Trophoblast cell (in vitro differentiated cells and primary cell): ENCODE measurements around the gene XXYLT1.
"Not testable (repeated sequence)": the region's sequence is repeated elsewhere in the genome, so short reads cannot be mapped to it uniquely, and the experiment has no call there.

Experiments used
- DNase-seq, 2 donors: peaks; one replicate each; pipeline ENCODE4 v3.0.0-alpha.2; 2016
- H2AFZ ChIP-seq: 2 replicates; pipeline ENCODE4 v1.6.1; 2013; ENCODE audit warnings: low read length, moderate library complexity, mild to moderate bottlenecking; ENCODE audit not compliant: insufficient read depth, poor library complexity
- H2AK5ac ChIP-seq: 2 replicates; pipeline ENCODE4 v1.6.1; 2013; ENCODE audit warnings: mild to moderate bottlenecking, low read length
- H2BK120ac ChIP-seq: 2 replicates; pipeline ENCODE4 v1.6.1; 2013; ENCODE audit warnings: low read length, mild to moderate bottlenecking, moderate library complexity; ENCODE audit not compliant: insufficient read depth, poor library complexity
- H2BK12ac ChIP-seq: 2 replicates; pipeline ENCODE4 v1.6.1; 2013; ENCODE audit warnings: mild to moderate bottlenecking, low read length, moderate library complexity
- H2BK5ac ChIP-seq: 2 replicates; pipeline ENCODE4 v1.6.1; 2013; ENCODE audit warnings: low read length, low read depth, moderate library complexity, mild to moderate bottlenecking; ENCODE audit not compliant: poor library complexity
- H3K14ac ChIP-seq: 2 replicates; pipeline ENCODE4 v1.6.1; 2013; ENCODE audit warnings: mild to moderate bottlenecking, low read length
- H3K18ac ChIP-seq: 2 replicates; pipeline ENCODE4 v1.6.1; 2013; ENCODE audit warnings: mild to moderate bottlenecking, low read length
- H3K23ac ChIP-seq: 2 replicates; pipeline ENCODE4 v1.6.1; 2013; ENCODE audit warnings: low read length
- H3K27ac ChIP-seq: 2 replicates; pipeline ENCODE4 v1.5.1; 2013; ENCODE audit warnings: low read depth, mild to moderate bottlenecking, inconsistent platforms, low read length, moderate library complexity
- H3K27me3 ChIP-seq: 2 replicates; pipeline ENCODE4 v1.6.1; 2013; ENCODE audit warnings: inconsistent platforms, mild to moderate bottlenecking, low read length, moderate library complexity; ENCODE audit not compliant: insufficient read depth
- H3K36me3 ChIP-seq, 2 experiments: 1 replicate in 1 of 2; 2 replicates in 1 of 2; pipeline ENCODE4 v1.6.1; 2013; ENCODE audit warnings: low read length in 2 of 2, mild to moderate bottlenecking in 2 of 2, moderate library complexity in 1 of 2; ENCODE audit not compliant: insufficient read depth in 2 of 2, control insufficient read depth in 1 of 2
- H3K4ac ChIP-seq: 2 replicates; pipeline ENCODE4 v1.6.1; 2013; ENCODE audit warnings: low read depth, mild to moderate bottlenecking, low read length, moderate library complexity
- H3K4me1 ChIP-seq, 2 experiments: 1 replicate in 1 of 2; 2 replicates in 1 of 2; pipeline ENCODE4 v1.6.1; 2013; ENCODE audit warnings: low read length in 2 of 2, mild to moderate bottlenecking in 2 of 2, moderate library complexity in 1 of 2; ENCODE audit not compliant: insufficient read depth in 2 of 2, control insufficient read depth in 1 of 2
- H3K4me2 ChIP-seq: 2 replicates; pipeline ENCODE4 v1.6.1; 2013; ENCODE audit warnings: inconsistent platforms, mild to moderate bottlenecking, low read length, moderate library complexity
- H3K4me3 ChIP-seq: 2 replicates; pipeline ENCODE4 v1.5.1; 2013; ENCODE audit warnings: mild to moderate bottlenecking, low read depth, low read length, inconsistent platforms
- H3K79me1 ChIP-seq: one replicate; pipeline ENCODE4 v1.6.1; 2013; ENCODE audit warnings: low read length
- H3K79me2 ChIP-seq: 2 replicates; pipeline ENCODE4 v1.6.1; 2013; ENCODE audit warnings: low read length, mild to moderate bottlenecking; ENCODE audit not compliant: control insufficient read depth, insufficient read depth, poor library complexity
- H3K9ac ChIP-seq: 2 replicates; pipeline ENCODE4 v1.6.1; 2013; ENCODE audit warnings: mild to moderate bottlenecking, low read length
- H3K9me3 ChIP-seq: 2 replicates; pipeline ENCODE4 v1.6.1; 2013; ENCODE audit warnings: low read depth, mild to moderate bottlenecking, control low read depth, inconsistent platforms, low read length; ENCODE audit not compliant: insufficient read depth
- H4K12ac ChIP-seq: 2 replicates; pipeline ENCODE4 v1.6.1; 2013; ENCODE audit warnings: low read depth, mild to moderate bottlenecking, low read length, moderate library complexity
- H4K8ac ChIP-seq: 2 replicates; pipeline ENCODE4 v1.6.1; 2013; ENCODE audit warnings: low read depth, mild to moderate bottlenecking, low read length, moderate library complexity
- H4K91ac ChIP-seq: one replicate; pipeline ENCODE4 v1.6.1; 2013; ENCODE audit warnings: low read depth, mild to moderate bottlenecking, low read length, moderate library complexity
- WGBS: extraction: QIAGEN DNeasy Blood & Tissue Kit; methylation state at CpG from one replicate; pipeline ENCODE4 v1.1.7; 2013; ENCODE audit warnings: missing lambda C conversion rate; ENCODE audit not compliant: insufficient read length, insufficient coverage; ENCODE audit errors: extremely low coverage; 5-methylcytosine and 5-hydroxymethylcytosine counted together

XXYLT1 gene

GRCh38 chr3:195187609-195188425 is 83.1 kb downstream of the XXYLT1 start:
- Histone ChIP-seq H4K12ac (no peak overlapping the region), H3K18ac (no peak overlapping the region), H3K4ac (no peak overlapping the region), H3K27ac (no peak overlapping the region), H2AFZ (no peak overlapping the region), H3K9ac (no peak overlapping the region), H3K23ac (no peak overlapping the region), H2AK5ac (no peak overlapping the region), H2BK120ac (no peak overlapping the region), H3K4me1 (peaks cover 10 to 15% of the 10 kb centered on the region in 2 experiments), H3K36me3 (no peaks in the 10 kb centered on the region), H3K9me3 (no peaks in the 10 kb centered on the region), H2BK12ac (no peak overlapping the region), H3K14ac (no peak overlapping the region), H4K91ac (peak overlapping the region; percentile 46), H4K8ac (no peak overlapping the region), H3K4me3 (no peak overlapping the region), H3K27me3 (no peaks in the 10 kb centered on the region), H3K4me2 (no peak overlapping the region), H2BK5ac (peak overlapping the region; percentile 32), H3K79me2 (no peaks in the 10 kb centered on the region), H3K79me1 (peaks cover 8% of the 10 kb centered on the region)
- no CpG with 5 or more reads among the region's 5 CpGs for WGBS
- peak in 1 of 2 donors; percentile 25 for DNase-seq

- not testable (repeated sequence) for H3K9ac ChIP-seq, H3K4ac ChIP-seq, H4K8ac ChIP-seq, H2AK5ac ChIP-seq, H3K79me2 ChIP-seq, H3K36me3 ChIP-seq, H3K4me2 ChIP-seq, H2BK5ac ChIP-seq, H3K4me3 ChIP-seq, H2BK12ac ChIP-seq, H3K23ac ChIP-seq, H2AFZ ChIP-seq, H3K79me1 ChIP-seq, H3K9me3 ChIP-seq, DNase-seq, H3K27ac ChIP-seq, H4K12ac ChIP-seq, H3K18ac ChIP-seq, H3K27me3 ChIP-seq, H3K14ac ChIP-seq
- Histone ChIP-seq H4K91ac (peak overlapping the region; percentile 50), H2BK120ac (peak overlapping the region; percentile 18), H3K4me1 (peaks cover 10 to 19% of the 10 kb centered on the region in 2 experiments)
- WGBS, result no CpG with 5 or more reads among the region's 6 CpGs
These were observed 84.3 kb downstream of the XXYLT1 start for GRCh38 chr3:195186710-195187047.

- H3K14ac ChIP-seq, result peak overlapping the region; percentile 35
- no CpG with 5 or more reads among the region's 9 CpGs for WGBS
- H3K9ac ChIP-seq, result no peak overlapping the region
- H2BK12ac ChIP-seq, result peak overlapping the region; percentile 72
- no peak for DNase-seq
- H3K9me3 ChIP-seq, result no peaks in the 10 kb centered on the region
- H3K4me1 ChIP-seq, result peaks cover 10 to 19% of the 10 kb centered on the region in 2 experiments
- H3K4me2 ChIP-seq, result no peak overlapping the region
- no peaks in the 10 kb centered on the region for H3K27me3 ChIP-seq
- H2BK5ac ChIP-seq, result no peak overlapping the region
- no peak overlapping the region for H3K18ac ChIP-seq
- peak overlapping the region; percentile 50 for H4K91ac ChIP-seq
- H3K79me2 ChIP-seq, result no peaks in the 10 kb centered on the region
- H2AK5ac ChIP-seq, result no peak overlapping the region
- H4K12ac ChIP-seq, result no peak overlapping the region
- H2AFZ ChIP-seq, result no peak overlapping the region
- H3K36me3 ChIP-seq, result no peaks in the 10 kb centered on the region
- H3K27ac ChIP-seq, result no peak overlapping the region
- no peak overlapping the region for H3K23ac ChIP-seq
- no peak overlapping the region for H3K4me3 ChIP-seq
- H4K8ac ChIP-seq, result no peak overlapping the region
- H2BK120ac ChIP-seq, result peak overlapping the region; percentile 46
- H3K4ac ChIP-seq, result no peak overlapping the region
- peaks cover 8% of the 10 kb centered on the region for H3K79me1 ChIP-seq
These were observed 84.8 kb downstream of the XXYLT1 start for GRCh38 chr3:195186041-195186709.

GRCh38 chr3:195185583-195185982 is 85.4 kb downstream of the XXYLT1 start:
- Histone ChIP-seq H2BK12ac (no peak overlapping the region), H2AFZ (no peak overlapping the region), H3K79me1 (peaks cover 8% of the 10 kb centered on the region), H4K12ac (no peak overlapping the region), H3K27me3 (no peaks in the 10 kb centered on the region), H3K36me3 (no peaks in the 10 kb centered on the region), H2AK5ac (no peak overlapping the region), H2BK5ac (no peak overlapping the region), H3K9me3 (no peaks in the 10 kb centered on the region), H3K18ac (no peak overlapping the region), H3K4me3 (no peak overlapping the region), H3K27ac (no peak overlapping the region), H3K4me1 (peaks cover 10 to 19% of the 10 kb centered on the region in 2 experiments), H4K8ac (no peak overlapping the region), H2BK120ac (peak overlapping the region; percentile 46), H3K4ac (no peak overlapping the region), H4K91ac (peak overlapping the region; percentile 8), H3K9ac (no peak overlapping the region), H3K14ac (peak overlapping the region; percentile 35), H3K4me2 (no peak overlapping the region), H3K79me2 (no peaks in the 10 kb centered on the region), H3K23ac (no peak overlapping the region)
- no CpG with 5 or more reads among the region's 4 CpGs for WGBS
- DNase-seq, result peak; percentile 27 to 47
